Measurements from ENCODE around the gene TMEM263. TPM values are rescaled to one million over a fixed set of nuclear protein-coding genes. Genes with fewer than 3 reads are reported as not detected.

TMEM263 gene
- total and polyA plus RNA-seq, 2 of the 8 experiments (the other 6 are each of a cell fraction or from before 2014, with no cell fraction given) = 2.9 to 12.3 TPM

- TF ChIP-seq RAD21 (IDR thresholded peaks at IDR 0.05 in 1 of 2, conservative IDR thresholded peaks at IDR 0.05 in 1 of 2; ENCODE audit: low read depth in 2 of 2, low read length in 2 of 2) (no peak), CHD2 (IDR thresholded peaks at IDR 0.05; ENCODE audit: low read length) (no peak), HDAC6 (IDR thresholded peaks at IDR 0.05; ENCODE audit: low read depth, low read length) (no peak), SP2 (IDR thresholded peaks at IDR 0.05; ENCODE audit: low read length) (no peak)
Observed at GRCh38 chr12:106947461-106947860, 8.2 kb upstream of the TMEM263 start (continued).

Data from H1 (cell line).